Body of pancreas (tissue), 4 donors: Measurements from ENCODE around the gene DTNA. TPM values are rescaled to one million over a fixed set of nuclear protein-coding genes. Genes with fewer than 3 reads are reported as not detected.
A peak's percentile ranks its signal among the peaks of the same experiment; 100 is the strongest.

Experiments
- ATAC-seq: fragments of 150-250 bp; one replicate; pipeline ENCODE4 v1.9.1; 2016
- DNase-seq, 4 donors: peaks; one replicate each; pipeline ENCODE4 v3.0.0-alpha.2; 2019
- H3K27ac ChIP-seq, 4 donors: fragments of 200-600 bp; sonication (generic); 1 replicate in 3 of 4; 2 replicates in 1 of 4; pipeline versions ENCODE4 v1.5.1 to v1.6.1; 2016 to 2019; ENCODE audit warnings: mild to moderate bottlenecking in 1 of 4, mixed read lengths in 1 of 4, moderate library complexity in 1 of 4
- H3K27me3 ChIP-seq, 2 donors: fragments of 200-600 bp; sonication (generic); one replicate each; pipeline ENCODE4 v1.6.0; 2016; ENCODE audit warnings: mild to moderate bottlenecking in 1 of 2
- H3K36me3 ChIP-seq, 2 donors: fragments of 200-600 bp; sonication (generic); replicated peaks in 1 of 2; 2 replicates each; pipeline ENCODE4 v1.5.1; 2016; ENCODE audit warnings: low read depth in 2 of 2; ENCODE audit not compliant: insufficient read depth in 1 of 2
- H3K4me1 ChIP-seq: fragments of 200-600 bp; sonication (generic); one replicate; pipeline ENCODE4 v1.6.0; 2016
- H3K4me3 ChIP-seq, 2 donors: fragments of 200-600 bp; sonication (generic); 1 replicate in 1 of 2; 2 replicates in 1 of 2; pipeline ENCODE4 v1.5.1; 2016 to 2019
- H3K9me3 ChIP-seq, 3 donors: fragments of 200-600 bp; sonication (generic); 1 replicate in 2 of 3; 2 replicates in 1 of 3; pipeline ENCODE4 v1.5.1; 2016
- CTCF ChIP-seq, 7 experiments: fragments of 450-650 bp in 4 of 7; fragments of 200-600 bp in 3 of 7; sonication (generic) in 3 of 7; IDR thresholded peaks; one replicate each; pipeline ENCODE4 v1.5.1; 2016 to 2019; ENCODE audit warnings: antibody characterized with exemption in 7 of 7
- POLR2A ChIP-seq, 3 donors: fragments of 450-650 bp; IDR thresholded peaks; one replicate each; pipeline ENCODE4 v1.6.1; 2016; ENCODE audit warnings: antibody characterized with exemption in 3 of 3, mild to moderate bottlenecking in 2 of 3
- WGBS, 2 donors: methylation state at CpG; one replicate each; pipeline ENCODE4 v1.1.5; 2017; 5-methylcytosine and 5-hydroxymethylcytosine counted together
- intact Hi-C: fragments of 100-400 bp; cut with DNase I; formaldehyde crosslinking; loops from one replicate; pipeline ENCODE4 v1.15.1; 2023
- total RNA-seq, 2 donors: library from RNA; depleted of rRNA; stranded (reverse); fragments of >200 nt; gene quantifications; one replicate each; pipeline ENCODE4 v1.1.0, GENCODE V29; 2016

The DTNA gene
- total RNA-seq, 2 donors from 2014 or later: 31.0 to 32.2 TPM

GRCh38 chr18:34787931-34788532, 77.9 kb downstream of the DTNA start:
- ATAC-seq: peak; percentile 75

GRCh38 chr18:34789768-34790344, 79.8 kb downstream of the DTNA start:
- no peaks in the 10 kb centered on the region for H3K27me3 ChIP-seq
- ATAC-seq (no peak), DNase-seq (no peak)
- no peak overlapping the region for H3K27ac ChIP-seq
- 77 to 88% methylated on average over 2 of the region's 2 CpGs for WGBS, 2 donors
- intact Hi-C loops: loop anchor here (5.0 to 10.0 kb wide), 2 partner anchors 145 to 438 kb away; no protein-coding TSS in a partner anchor
- H3K4me3 ChIP-seq: no peak overlapping the region
- no peaks in the 10 kb centered on the region for H3K36me3 ChIP-seq
- TF ChIP-seq POLR2A (IDR thresholded peaks at IDR 0.05): no peak
- TF ChIP-seq CTCF (IDR thresholded peaks at IDR 0.05): no peak
- H3K4me1 ChIP-seq: no peaks in the 10 kb centered on the region
- H3K9me3 ChIP-seq: no peaks in the 10 kb centered on the region

More at GRCh38 chr18:34787931-34788532, 77.9 kb downstream of the DTNA start:
- H3K27me3 ChIP-seq: no peaks in the 10 kb centered on the region
- WGBS, 2 donors: 4 to 6% methylated on average over 7 of the region's 7 CpGs
- no peak overlapping the region for H3K27ac ChIP-seq
- intact Hi-C loops: loop anchor here (5.0 to 10.0 kb wide), 2 partner anchors 143 to 436 kb away; no protein-coding TSS in a partner anchor
- no peaks in the 10 kb centered on the region for H3K36me3 ChIP-seq
- peak; percentile 47 to 85 (median 78) for TF ChIP-seq CTCF (IDR thresholded peaks at IDR 0.05)
- no peak for TF ChIP-seq POLR2A (IDR thresholded peaks at IDR 0.05)
- H3K4me3 ChIP-seq: no peak overlapping the region
- DNase-seq: peak; percentile 45 to 67 (median 49)
- H3K4me1 ChIP-seq: no peaks in the 10 kb centered on the region
- H3K9me3 ChIP-seq: no peaks in the 10 kb centered on the region

- ATAC-seq: no peak
- intact Hi-C loops: no loop called here
- Histone ChIP-seq H3K27ac (no peak overlapping the region), H3K9me3 (no peaks in the 10 kb centered on the region), H3K4me1 (no peaks in the 10 kb centered on the region), H3K4me3 (no peak overlapping the region), H3K36me3 (no peaks in the 10 kb centered on the region), H3K27me3 (no peaks in the 10 kb centered on the region)
- 93 to 94% methylated on average over 3 of the region's 3 CpGs for WGBS, 2 donors
- TF ChIP-seq POLR2A (IDR thresholded peaks at IDR 0.05): no peak
- TF ChIP-seq CTCF (IDR thresholded peaks at IDR 0.05): no peak
- no peak for DNase-seq
Measured at GRCh38 chr18:34794348-34794747, 84.2 kb downstream of the DTNA start.

GRCh38 chr18:34795070-34795732, 85.1 kb downstream of the DTNA start:
- ATAC-seq (no peak), DNase-seq (no peak)
- H3K27ac ChIP-seq: no peak overlapping the region
- no peaks in the 10 kb centered on the region for H3K36me3 ChIP-seq
- H3K4me3 ChIP-seq: no peak overlapping the region
- H3K4me1 ChIP-seq: no peaks in the 10 kb centered on the region
- 74 to 79% methylated on average over 6 of the region's 6 CpGs for WGBS, 2 donors
- intact Hi-C loops: no loop called here
- no peak for TF ChIP-seq CTCF (IDR thresholded peaks at IDR 0.05)
- TF ChIP-seq POLR2A (IDR thresholded peaks at IDR 0.05): no peak
- no peaks in the 10 kb centered on the region for H3K9me3 ChIP-seq
- H3K27me3 ChIP-seq: no peaks in the 10 kb centered on the region
